GM12878 (cell line): Measurements from ENCODE around the gene IQGAP2. TPM values are rescaled to one million over a fixed set of nuclear protein-coding genes. Genes with fewer than 3 reads are reported as not detected.

Experiments used
- ATAC-seq: fragments of 200-7000 bp; cut with Tn5 transposase; 3 replicates; pipeline ENCODE4 v1.9.1; 2020; ENCODE audit warnings: mild to moderate bottlenecking, moderate library complexity
- BruUV-seq: library from RNA; stranded (reverse); fragments of 400-500 nt; replicated peaks from 2 replicates; lab custom pipeline; 2021; lab: Mats Ljungman, UMichigan
- CTCF ChIA-PET: fragments of 300-600 bp; sonication (Branson Sonifier 250); formaldehyde crosslinking; extraction: SDS; loops from one replicate; lab custom pipeline; 2021; ENCODE audit warnings: inconsistent platforms; lab: Yijun Ruan, JAX
- POLR2A ChIA-PET: fragments of 350-600 bp; formaldehyde crosslinking; extraction: SDS; loops from one replicate; lab custom pipeline; 2021; ENCODE audit warnings: inconsistent platforms; lab: Charles Lee
- RAD21 ChIA-PET: fragments of 300-600 bp; sonication (Branson Sonifier 250); formaldehyde crosslinking; loops from one replicate; lab custom pipeline; 2023; ENCODE audit warnings: antibody characterized with exemption; ENCODE audit not compliant: unreplicated experiment; lab: Charles Lee
- SMC1A ChIA-PET: fragments of 300-600 bp; sonication (Branson Sonifier 250); formaldehyde crosslinking; loops from one replicate; lab custom pipeline; 2023; ENCODE audit not compliant: unreplicated experiment, uncharacterized antibody; lab: Charles Lee
- DNase-seq: peaks from one replicate; pipeline ENCODE4 v3.0.0-alpha.2; 2011; ENCODE audit warnings: low read depth, low spot score
- FAIRE-seq: peaks from 3 replicates; lab custom pipeline; 2011; peaks lifted over from hg19 to GRCh38; lab: Jason Lieb, UNC
- H2AFZ ChIP-seq: 2 replicates; pipeline ENCODE4 v1.6.0; 2011; ENCODE audit warnings: low read depth, low read length, control low read depth; ENCODE audit not compliant: control insufficient read depth
- H3K27ac ChIP-seq: 2 replicates; pipeline ENCODE4 v1.5.1; 2011; ENCODE audit warnings: control low read depth; ENCODE audit not compliant: control insufficient read depth, insufficient read depth
- H3K27me3 ChIP-seq, 2 experiments: replicated peaks in 1 of 2; 2 replicates each; pipeline versions ENCODE4 v1.6.0 to v1.6.1; 2011; ENCODE audit warnings: low read length in 1 of 2; ENCODE audit not compliant: control insufficient read depth in 2 of 2, insufficient read depth in 2 of 2
- H3K36me3 ChIP-seq, 2 experiments: 2 replicates each; pipeline ENCODE4 v1.5.1; 2011; ENCODE audit warnings: low read length in 1 of 2; ENCODE audit not compliant: control insufficient read depth in 2 of 2, insufficient read depth in 2 of 2
- H3K4me1 ChIP-seq: 2 replicates; pipeline ENCODE4 v1.6.1; 2011; ENCODE audit warnings: mild to moderate bottlenecking, low read length, moderate library complexity, mixed read lengths; ENCODE audit not compliant: control insufficient read depth, insufficient read depth
- H3K4me2 ChIP-seq: 2 replicates; pipeline ENCODE4 v1.6.0; 2011; ENCODE audit warnings: control low read depth; ENCODE audit not compliant: control insufficient read depth, insufficient read depth
- H3K4me3 ChIP-seq: fragments of 200-600 bp; sonication (generic); 2 replicates; pipeline ENCODE4 v1.5.1; 2016
- H3K79me2 ChIP-seq: 2 replicates; pipeline ENCODE4 v1.6.0; 2011; ENCODE audit warnings: low read length; ENCODE audit not compliant: control insufficient read depth, insufficient read depth
- H3K9ac ChIP-seq: 2 replicates; pipeline ENCODE4 v1.8.0; 2011; ENCODE audit warnings: low read length, control low read depth, mixed read lengths; ENCODE audit not compliant: control insufficient read depth, insufficient read depth
- H3K9me3 ChIP-seq: replicated peaks from 3 replicates; pipeline ENCODE4 v1.5.1; 2011; ENCODE audit warnings: mild to moderate bottlenecking, low read length; ENCODE audit not compliant: control insufficient read depth, insufficient read depth
- H4K20me1 ChIP-seq: 2 replicates; pipeline ENCODE4 v1.6.0; 2011; ENCODE audit not compliant: control insufficient read depth, insufficient read depth
- RBBP5 ChIP-seq: fragments of 200-600 bp; sonication (generic); conservative IDR thresholded peaks from 2 replicates; pipeline ENCODE4 v1.6.1; 2016
- WGBS: methylation state at CpG from one replicate; pipeline ENCODE4 v1.1.6; 2016; ENCODE audit warnings: low lambda C conversion rate; ENCODE audit not compliant: insufficient replicate concordance, insufficient coverage; ENCODE audit errors: missing lambda C conversion rate; 5-methylcytosine and 5-hydroxymethylcytosine counted together
- in situ Hi-C: fragments of 300-500 bp; cut with MboI; formaldehyde crosslinking; loops from 9 replicates; pipeline ENCODE4 v1.14.3; 2018; ENCODE audit warnings: mixed read lengths
- intact Hi-C: fragments of 100-400 bp; cut with micrococcal nuclease; formaldehyde crosslinking; loops from one replicate; pipeline ENCODE4 v1.14.2; 2022; ENCODE audit not compliant: unreplicated experiment
- polyA plus RNA-seq, 11 experiments: library from polyadenylated mRNA; depleted of rRNA in 4 of 11; unstranded in 6 of 11; stranded (reverse) in 5 of 11; fragments of >200 nt; fragmentation: Nextera tagmentation in 4 of 11; fragmentation: Illumina TruSeq in 1 of 11; extraction: Ambion mirVana in 4 of 11; extraction: Trizol in 1 of 11; gene quantifications; 1 replicate in 1 of 11; 2 replicates in 10 of 11; pipeline versions ENCODE4 v1.2.1 to v1.2.3, GENCODE V29; 2011 to 2016; ENCODE audit warnings: inconsistent platforms in 2 of 11, missing spikeins in 2 of 11, low read depth in 1 of 11
- total RNA-seq, 4 experiments: library from RNA; depleted of rRNA in 3 of 4; stranded (reverse); fragments of >200 nt in 3 of 4; fragmentation: Illumina TruSeq in 1 of 4; extraction: Trizol in 1 of 4; gene quantifications; 2 replicates each; pipeline versions ENCODE4 v1.2.1 to v1.2.3, GENCODE V29; 2013 to 2021
- TF ChIP-seq, protein P1 (sequence below), 3 experiments: IDR thresholded peaks in 2 of 3; conservative IDR thresholded peaks in 1 of 3; 2 replicates each; pipeline ENCODE4 v1.5.1; 2011; ENCODE audit warnings: low read depth in 3 of 3, low read length in 3 of 3, mild to moderate bottlenecking in 3 of 3, control low read depth in 2 of 3, moderate library complexity in 2 of 3, inconsistent platforms in 1 of 3, mixed read lengths in 1 of 3; ENCODE audit not compliant: control insufficient read depth in 2 of 3, insufficient read depth in 1 of 3; ENCODE audit errors: extremely low read depth in 1 of 3

IQGAP2 gene
- total and polyA plus RNA-seq, 10 of the 15 experiments (the other 5 are each of a cell fraction or from before 2014, with no cell fraction given): 14.5 to 41.4 (median 21.8) TPM

GRCh38 chr5:76376148-76376865, 26.8 kb upstream of the IQGAP2 start:
- H3K9me3 ChIP-seq: no peaks in the 10 kb centered on the region
- ChIA-PET SMC1A (interaction anchor here (0.6 to 2.7 kb wide), 5 partner anchors 14 to 171 kb away, joined by 3 to 7 read pairs (median 7); no protein-coding TSS in a partner anchor), POLR2A (no interaction called here), RAD21 (interaction anchor here (1.2 kb wide), 1 partner anchor 207 kb away, joined by 3 read pairs; no protein-coding TSS in a partner anchor), CTCF (interaction anchor here (1.1 to 1.3 kb wide), 3 partner anchors 10 to 398 kb away, joined by 4 to 6 read pairs (median 5); no protein-coding TSS in a partner anchor)
- FAIRE-seq (no peak), DNase-seq (no peak), ATAC-seq (no peak; the same call in 2 of the 3 replicates)
- no peaks in the 10 kb centered on the region; the same call in 1 of the 2 replicates for H3K4me1 ChIP-seq
- TF ChIP-seq, protein P1, sequence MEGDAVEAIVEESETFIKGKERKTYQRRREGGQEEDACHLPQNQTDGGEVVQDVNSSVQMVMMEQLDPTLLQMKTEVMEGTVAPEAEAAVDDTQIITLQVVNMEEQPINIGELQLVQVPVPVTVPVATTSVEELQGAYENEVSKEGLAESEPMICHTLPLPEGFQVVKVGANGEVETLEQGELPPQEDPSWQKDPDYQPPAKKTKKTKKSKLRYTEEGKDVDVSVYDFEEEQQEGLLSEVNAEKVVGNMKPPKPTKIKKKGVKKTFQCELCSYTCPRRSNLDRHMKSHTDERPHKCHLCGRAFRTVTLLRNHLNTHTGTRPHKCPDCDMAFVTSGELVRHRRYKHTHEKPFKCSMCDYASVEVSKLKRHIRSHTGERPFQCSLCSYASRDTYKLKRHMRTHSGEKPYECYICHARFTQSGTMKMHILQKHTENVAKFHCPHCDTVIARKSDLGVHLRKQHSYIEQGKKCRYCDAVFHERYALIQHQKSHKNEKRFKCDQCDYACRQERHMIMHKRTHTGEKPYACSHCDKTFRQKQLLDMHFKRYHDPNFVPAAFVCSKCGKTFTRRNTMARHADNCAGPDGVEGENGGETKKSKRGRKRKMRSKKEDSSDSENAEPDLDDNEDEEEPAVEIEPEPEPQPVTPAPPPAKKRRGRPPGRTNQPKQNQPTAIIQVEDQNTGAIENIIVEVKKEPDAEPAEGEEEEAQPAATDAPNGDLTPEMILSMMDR (IDR thresholded peaks at IDR 0.05 in 2 of 3, conservative IDR thresholded peaks at IDR 0.05 in 1 of 3; ENCODE audit: control insufficient read depth in 2 of 3, extremely low read depth in 1 of 3, insufficient read depth in 1 of 3, low read depth in 3 of 3, low read length in 3 of 3): peak in 1 of 3 experiments; percentile 8; a peak in 1 of 6 replicates
- no peak for TF ChIP-seq RBBP5
- no peak overlapping the region for H3K9ac ChIP-seq
- no peaks in the 10 kb centered on the region for H4K20me1 ChIP-seq
- no peak overlapping the region for H3K4me3 ChIP-seq
- intact Hi-C loops: no loop called here
- WGBS: 91% methylated on average over 3 of the region's 3 CpGs
- H2AFZ ChIP-seq: no peak overlapping the region; the same call in 1 of the 2 replicates
- no peaks in the 10 kb centered on the region for H3K79me2 ChIP-seq
- H3K36me3 ChIP-seq: no peaks in the 10 kb centered on the region
- no peak overlapping the region for H3K27ac ChIP-seq
- no peak overlapping the region for H3K4me2 ChIP-seq
- H3K27me3 ChIP-seq: no peaks in the 10 kb centered on the region
- no TSS peak for BruUV-seq
- in situ Hi-C loops: no loop called here
